HG03139 (cell line): ENCODE results near the gene ICOS.
A peak's percentile ranks its signal among the peaks of the same experiment; 100 is the strongest.
"Not testable (repeated sequence)": the region's sequence is repeated elsewhere in the genome, so short reads cannot be mapped to it uniquely, and the experiment has no call there.

Source experiments
- ATAC-seq: cut with Tn5 transposase; IDR thresholded peaks from one replicate; pipeline ENCODE4 v1.9.1; 2021; ENCODE audit not compliant: unreplicated experiment

ICOS gene

GRCh38 chr2:203916756-203917155 lies 19.8 kb upstream of the ICOS start:
- no peak for ATAC-seq

GRCh38 chr2:203918264-203918663 lies 18.3 kb upstream of the ICOS start:
- ATAC-seq, result no peak

- no peak for ATAC-seq
These were observed 17.7 kb upstream of the ICOS start for GRCh38 chr2:203918839-203919238.

DNA sequence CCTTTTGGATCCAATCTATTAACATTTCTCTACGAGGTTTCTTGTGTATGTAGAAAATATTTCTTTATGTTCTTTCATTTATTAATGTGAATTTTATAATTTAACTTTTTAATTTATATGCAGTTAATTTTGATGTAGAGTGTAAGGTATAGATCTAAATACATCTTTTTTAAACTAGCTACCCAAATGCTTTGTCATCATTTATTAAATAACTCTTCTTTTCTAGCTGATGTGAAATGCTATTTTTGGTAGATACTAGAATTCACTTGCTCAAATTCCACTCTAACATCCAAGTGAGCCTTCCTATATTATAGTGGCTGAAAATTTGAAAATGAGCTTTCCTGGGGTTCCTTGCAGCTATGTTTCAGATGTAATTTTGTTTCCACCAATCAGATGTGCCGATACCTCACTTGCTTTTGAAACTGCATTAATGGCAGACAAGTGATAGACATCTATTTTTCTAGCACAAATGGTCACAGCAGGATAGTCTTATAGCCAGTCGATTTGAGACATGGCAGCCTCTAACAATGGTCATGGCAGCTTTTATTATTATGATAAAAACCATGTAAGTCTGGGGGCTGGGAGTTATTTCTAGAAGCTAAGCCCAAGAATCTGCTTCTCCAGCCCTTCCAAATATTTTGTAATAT lies 10.9 kb upstream of the ICOS start:
- ATAC-seq, result no peak

GRCh38 chr2:203928849-203929248 lies 7.7 kb upstream of the ICOS start:
- ATAC-seq, result no peak

DNA sequence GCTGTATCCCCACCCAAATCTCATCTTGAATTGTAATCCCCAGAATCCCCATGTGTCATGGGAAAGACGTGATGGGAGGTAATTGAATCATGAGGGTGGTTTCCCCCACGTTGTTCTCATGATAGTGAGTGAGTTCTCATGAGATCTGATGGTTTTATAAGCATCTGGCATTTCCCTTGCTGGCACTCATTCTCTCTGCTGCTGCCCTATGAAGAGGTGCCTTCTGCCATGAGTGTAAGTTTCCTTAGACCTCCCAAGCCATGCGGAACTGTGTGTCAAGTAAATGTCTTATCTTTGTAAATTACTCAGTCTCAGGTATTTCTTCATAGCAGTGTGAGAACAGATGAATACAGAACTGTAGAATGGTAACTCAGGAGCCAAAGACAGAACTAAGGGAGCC lies 5.3 kb upstream of the ICOS start:
- not testable (repeated sequence) for ATAC-seq

- ATAC-seq, result no peak
These were observed 2.5 kb upstream of the ICOS start for GRCh38 chr2:203934041-203934492.

DNA sequence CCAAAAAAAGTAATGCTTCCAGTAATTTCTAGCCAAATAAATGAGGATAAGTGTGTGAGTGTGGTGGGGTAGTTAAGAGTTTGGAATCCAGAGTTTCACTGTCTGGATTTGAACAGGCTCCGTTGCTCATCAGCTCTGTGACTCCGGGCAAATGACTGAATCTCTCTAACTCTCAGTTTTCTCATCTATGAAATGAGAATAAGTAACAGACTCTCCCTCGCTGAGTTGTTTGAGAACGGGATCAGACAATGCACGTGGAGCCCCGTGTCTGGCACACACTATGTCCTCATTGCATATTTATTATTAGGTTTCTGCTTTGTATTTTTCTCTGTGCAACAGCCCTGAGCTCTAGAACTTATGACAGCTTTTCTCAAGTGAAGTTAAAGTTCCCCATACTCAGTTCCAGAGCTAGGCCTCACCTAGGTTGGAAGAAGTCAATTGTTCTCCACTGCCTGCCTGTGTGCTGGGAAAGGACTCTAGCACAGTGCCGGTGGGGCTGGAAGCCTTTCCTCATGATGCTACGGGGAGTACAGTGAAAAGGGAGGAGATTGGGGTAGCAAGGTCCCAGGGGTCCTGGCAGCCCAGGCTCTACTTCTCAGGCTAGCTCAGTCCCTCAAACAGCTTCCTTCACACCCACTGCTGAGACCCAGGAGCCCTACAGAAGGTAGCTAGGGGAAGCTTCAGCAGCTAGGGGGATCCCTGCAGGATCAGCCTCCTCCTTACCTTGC lies 1.7 kb upstream of the ICOS start:
- no peak for ATAC-seq

- ATAC-seq, result no peak
These were observed 995 bp upstream of the ICOS start for GRCh38 chr2:203935568-203935967.

GRCh38 chr2:203936949-203937348 lies 386 bp downstream of the ICOS start:
- ATAC-seq, result no peak

DNA sequence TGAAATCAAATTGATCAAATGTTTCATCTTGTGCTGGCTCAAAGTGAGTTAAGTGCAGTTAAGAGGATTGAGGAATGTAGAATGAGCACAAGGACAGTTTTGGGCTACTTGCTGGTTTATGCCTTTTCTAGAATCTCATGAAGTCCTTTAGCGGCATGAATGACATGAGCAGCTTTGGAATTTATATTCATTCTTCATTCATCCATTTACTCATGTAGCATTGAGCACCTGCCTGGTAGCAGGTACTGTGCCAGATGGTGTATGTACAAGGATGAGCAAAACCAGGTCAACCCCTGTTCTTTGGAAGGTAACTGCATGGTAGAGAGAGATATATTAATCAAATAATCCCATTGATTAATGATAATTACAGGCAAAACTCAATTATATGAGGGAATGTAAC lies 1.2 kb downstream of the ICOS start:
- ATAC-seq, result no peak

DNA sequence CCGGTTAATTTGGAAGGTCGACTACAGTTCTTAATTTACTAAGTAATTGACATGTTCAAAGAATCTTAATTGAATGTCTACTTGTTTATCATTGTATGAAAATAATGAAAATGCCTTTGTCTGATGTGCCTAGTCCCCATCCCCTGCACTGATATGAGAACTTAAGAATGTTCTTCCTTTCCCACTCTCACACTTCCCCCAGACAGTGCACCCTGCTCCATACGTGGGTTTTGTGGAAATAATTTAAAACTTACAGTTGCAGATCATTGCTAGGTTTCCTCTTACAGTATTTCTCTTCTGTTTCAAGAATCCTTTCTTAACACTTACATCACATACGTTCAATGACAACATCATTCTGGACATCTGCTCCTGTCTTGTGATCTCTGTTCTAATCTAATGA lies 3.5 kb downstream of the ICOS start:
- no peak for ATAC-seq

DNA sequence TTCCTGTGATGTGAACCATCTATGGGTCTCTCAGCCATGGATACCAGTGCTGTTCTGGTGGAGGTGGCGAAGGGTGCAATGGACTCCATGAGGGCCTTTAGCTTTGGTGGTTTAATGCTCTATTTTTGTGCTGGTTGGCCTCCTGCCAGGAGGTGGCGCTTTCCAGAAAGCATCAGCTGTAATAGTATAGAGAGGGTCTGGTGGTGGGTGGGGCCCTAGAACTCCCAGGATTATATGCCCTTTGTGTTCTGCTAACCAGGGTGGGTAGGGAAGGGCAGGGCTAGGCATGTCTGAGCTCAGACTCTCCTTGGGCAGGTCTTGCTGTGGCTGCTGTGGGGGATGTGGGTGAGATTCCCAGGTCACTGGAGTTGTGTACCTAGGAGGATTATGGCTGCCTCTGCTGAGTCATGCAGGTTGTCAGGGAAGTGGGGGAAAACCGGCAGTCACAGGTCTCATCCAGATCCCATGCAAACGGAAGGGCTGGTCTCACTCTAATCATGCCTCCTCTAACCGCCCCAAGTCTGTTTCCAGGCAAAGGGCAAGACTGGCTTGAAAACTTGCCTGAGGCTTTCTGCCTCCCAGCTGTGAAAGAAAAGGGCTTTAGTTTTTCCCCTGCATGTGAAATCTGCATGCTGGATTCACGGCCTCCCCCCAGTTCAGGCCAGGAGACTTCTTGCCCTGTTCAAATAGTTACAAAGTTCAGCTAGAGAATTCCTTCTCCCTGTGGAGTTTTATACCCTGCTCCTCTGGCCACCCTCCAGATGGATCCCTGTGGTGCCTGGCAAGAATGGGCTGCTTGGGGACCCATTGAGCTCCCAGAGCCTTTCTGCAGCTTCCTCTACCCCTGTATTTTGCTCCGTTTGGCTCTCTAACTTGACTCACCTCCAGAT lies 7.2 kb downstream of the ICOS start:
- ATAC-seq, result not testable (repeated sequence)

GRCh38 chr2:203948733-203949132 lies 12.2 kb downstream of the ICOS start:
- peak; percentile 51 for ATAC-seq

DNA sequence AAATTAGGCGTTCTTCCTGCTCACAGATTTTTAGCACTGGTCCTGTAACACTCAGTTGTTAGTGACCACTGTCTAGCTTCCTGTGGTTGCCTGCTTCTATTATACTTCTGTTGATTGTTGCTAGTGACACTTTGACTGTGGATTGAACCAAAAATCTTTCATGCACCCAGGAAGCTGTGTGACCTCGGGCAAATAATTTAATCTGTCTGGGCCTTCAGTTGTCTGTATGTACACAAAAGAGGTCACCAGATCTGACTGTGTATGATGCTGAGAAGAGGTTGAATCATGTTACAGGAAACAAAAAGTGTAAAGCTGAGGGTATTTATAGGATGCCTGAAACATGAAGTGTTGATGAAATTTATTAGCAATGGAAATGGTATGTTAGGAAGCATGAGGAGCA lies 12.7 kb downstream of the ICOS start:
- peak; percentile 35 for ATAC-seq

DNA sequence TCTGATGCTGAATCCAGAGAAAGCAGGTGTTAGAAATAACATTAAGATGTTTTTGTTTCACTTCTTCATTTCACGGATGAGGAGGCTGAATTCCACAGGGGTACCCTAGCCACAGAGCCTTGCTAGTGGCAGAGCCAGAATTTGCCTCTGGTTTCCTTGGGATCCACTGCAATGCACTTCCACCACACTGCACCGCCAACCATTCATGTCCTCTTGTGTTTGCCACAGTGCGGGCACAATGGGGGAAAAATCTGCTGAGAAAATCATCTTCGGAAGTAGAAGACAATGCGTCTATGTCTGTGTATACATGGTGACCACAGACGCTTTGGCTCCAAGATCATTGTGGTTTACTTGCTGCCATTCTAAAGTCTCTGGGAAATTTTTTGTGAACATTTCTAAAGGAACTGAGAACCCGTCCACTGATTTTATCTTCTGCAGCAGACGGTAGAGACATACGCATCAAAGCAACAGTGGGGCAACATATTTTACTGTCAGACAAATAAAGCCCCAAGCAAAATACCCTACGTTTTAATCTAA lies 14.9 kb downstream of the ICOS start:
- peak; percentile 37 for ATAC-seq

DNA sequence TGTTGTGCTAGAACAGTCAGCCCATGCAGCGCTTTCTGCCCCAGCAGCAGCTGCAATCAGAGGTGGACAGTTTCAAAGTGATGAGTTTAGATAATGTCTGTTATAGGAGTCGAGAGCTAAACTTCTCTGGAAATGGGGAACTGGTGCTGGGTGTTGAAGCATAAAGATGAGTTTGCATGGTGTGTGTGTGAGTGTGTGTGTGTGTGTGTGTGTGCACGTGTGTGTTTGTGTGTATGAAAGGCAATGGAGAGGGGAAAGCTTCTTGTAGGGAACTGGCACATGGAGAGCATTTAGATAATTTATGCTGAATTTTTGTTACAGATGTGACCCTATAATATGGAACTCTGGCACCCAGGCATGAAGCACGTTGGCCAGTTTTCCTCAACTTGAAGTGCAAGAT lies 22.7 kb downstream of the ICOS start:
- no peak for ATAC-seq

- ATAC-seq, result no peak
These were observed 23.1 kb downstream of the ICOS start for GRCh38 chr2:203959672-203960071.

- ATAC-seq, result no peak
These were observed 24.2 kb downstream of the ICOS start for GRCh38 chr2:203960811-203961210.

- not testable (repeated sequence) for ATAC-seq
These were observed 28.6 kb downstream of the ICOS start for GRCh38 chr2:203965190-203965589.

DNA sequence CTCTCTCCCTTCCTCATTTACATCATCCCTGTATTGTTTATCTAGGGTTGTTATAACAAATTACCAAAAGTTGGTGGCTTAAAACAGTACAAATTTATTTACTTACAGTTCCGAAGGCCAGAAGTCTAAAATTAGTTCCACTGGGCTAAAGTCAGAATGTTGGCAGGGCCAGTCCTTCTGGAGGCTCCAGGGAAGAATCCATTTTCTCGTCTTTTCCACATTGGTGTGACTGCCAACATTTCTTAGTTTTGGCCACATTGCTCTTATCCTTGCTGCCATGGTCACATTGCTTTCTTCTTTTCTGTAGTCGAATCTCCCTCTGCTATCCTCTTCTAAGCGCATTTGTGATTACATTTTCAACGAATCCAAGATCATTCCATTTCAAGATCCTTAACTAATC lies 34.7 kb downstream of the ICOS start:
- no peak for ATAC-seq
